HCT116 (cell line): ENCODE measurements around the gene MRPL11. TPM values are rescaled to one million over a fixed set of nuclear protein-coding genes. Genes with fewer than 3 reads are reported as not detected.

Experiments used
- ATAC-seq: fragments of 200-7000 bp; cut with Tn5 transposase; 2 replicates; pipeline ENCODE4 v1.9.1; 2020; ENCODE audit warnings: mild to moderate bottlenecking, moderate library complexity
- BruUV-seq: library from RNA; stranded (reverse); fragments of 400-500 nt; replicated peaks from 2 replicates; lab custom pipeline; 2021; lab: Mats Ljungman, UMichigan
- CTCF ChIA-PET: fragments of 300-600 bp; sonication (Branson Sonifier 250); formaldehyde crosslinking; loops from one replicate; lab custom pipeline; 2021; ENCODE audit warnings: antibody characterized with exemption; lab: Charles Lee
- POLR2A ChIA-PET: fragments of 300-600, 350-600 bp; sonication (Branson Sonifier 250); formaldehyde crosslinking; loops from one replicate; lab custom pipeline; 2021; ENCODE audit warnings: antibody characterized with exemption; lab: Charles Lee
- RAD21 ChIA-PET, 2 experiments: fragments of 300-600 bp; sonication (Branson Sonifier 250); formaldehyde crosslinking; loops; one replicate each; lab custom pipeline; 2023; ENCODE audit warnings: low total read pairs in 2 of 2; ENCODE audit not compliant: uncharacterized antibody in 2 of 2, unreplicated experiment in 2 of 2, low non-redundant PET in 1 of 2; lab: Charles Lee
- DNase-seq: peaks from one replicate; pipeline ENCODE4 v3.0.0-alpha.2; 2010; ENCODE audit warnings: low read depth, low spot score
- H2AFZ ChIP-seq: fragments of 200-600 bp; shearing (Covaris generic), sonication (generic); 2 replicates; pipeline ENCODE4 v1.6.1; 2017; ENCODE audit warnings: low read depth, mixed run types, mixed read lengths, antibody characterized with exemption, low read length; ENCODE audit not compliant: poor library complexity, severe bottlenecking
- H3K27ac ChIP-seq: 2 replicates; pipeline ENCODE4 v1.5.1; 2012; ENCODE audit warnings: low read depth, low read length
- H3K27me3 ChIP-seq: fragments of 200-600 bp; sonication (generic); 2 replicates; pipeline ENCODE4 v1.6.1; 2016; ENCODE audit warnings: mixed run types, low read length, mixed read lengths; ENCODE audit not compliant: insufficient read depth
- H3K36me3 ChIP-seq, 2 experiments: fragments of 200-500 bp in 1 of 2; fragments of 200-600 bp in 1 of 2; sonication (Bioruptor generic) in 1 of 2; sonication (generic) in 1 of 2; 2 replicates each; pipeline versions ENCODE4 v1.5.1 to v1.6.1; 2014 to 2016; ENCODE audit warnings: low read length in 2 of 2, inconsistent platforms in 1 of 2, mixed read lengths in 1 of 2, mixed run types in 1 of 2; ENCODE audit not compliant: insufficient read depth in 2 of 2, control insufficient read depth in 1 of 2
- H3K4me1 ChIP-seq, 2 experiments: fragments of 200-600 bp in 1 of 2; sonication (generic) in 1 of 2; 2 replicates each; pipeline versions ENCODE4 v1.5.1 to v1.6.1; 2012 to 2017; ENCODE audit warnings: low read length in 2 of 2, inconsistent platforms in 1 of 2, mild to moderate bottlenecking in 1 of 2, mixed read lengths in 1 of 2, mixed run types in 1 of 2, moderate library complexity in 1 of 2; ENCODE audit not compliant: insufficient read depth in 2 of 2, control insufficient read depth in 1 of 2
- H3K4me2 ChIP-seq: fragments of 200-600 bp; sonication (generic); 2 replicates; pipeline ENCODE4 v1.6.1; 2017; ENCODE audit warnings: mixed run types, low read length, mixed read lengths
- H3K4me3 ChIP-seq, 2 experiments: fragments of 200-600 bp in 1 of 2; sonication (generic) in 1 of 2; replicated peaks in 1 of 2; 2 replicates each; pipeline ENCODE4 v1.5.1; 2011 to 2016; ENCODE audit warnings: low read length in 2 of 2, control low read depth in 1 of 2, low read depth in 1 of 2, mild to moderate bottlenecking in 1 of 2, mixed read lengths in 1 of 2, mixed run types in 1 of 2
- H3K79me2 ChIP-seq: fragments of 200-600 bp; sonication (generic); 2 replicates; pipeline ENCODE4 v1.6.1; 2017; ENCODE audit warnings: mild to moderate bottlenecking, mixed run types, low read length, moderate library complexity, mixed read lengths; ENCODE audit not compliant: insufficient read depth
- H3K9ac ChIP-seq: fragments of 200-600 bp; sonication (generic); 2 replicates; pipeline ENCODE4 v1.6.1; 2016; ENCODE audit warnings: low read length, mixed read lengths
- H3K9me2 ChIP-seq: fragments of 200-600 bp; sonication (generic), shearing (Covaris generic); 2 replicates; pipeline ENCODE4 v1.6.1; 2017; ENCODE audit warnings: mixed run types, mild to moderate bottlenecking, moderate library complexity; ENCODE audit not compliant: insufficient read depth
- H3K9me3 ChIP-seq, 2 experiments: fragments of 200-500 bp in 1 of 2; fragments of 200-600 bp in 1 of 2; sonication (Bioruptor generic) in 1 of 2; sonication (generic) in 1 of 2; 2 replicates each; pipeline ENCODE4 v1.6.1; 2014 to 2017; ENCODE audit warnings: low read length in 2 of 2, mixed read lengths in 2 of 2, inconsistent platforms in 1 of 2, low read depth in 1 of 2, mild to moderate bottlenecking in 1 of 2, mixed run types in 1 of 2, moderate library complexity in 1 of 2; ENCODE audit not compliant: control insufficient read depth in 1 of 2, insufficient read depth in 1 of 2
- H4K20me1 ChIP-seq: fragments of 200-600 bp; sonication (generic), shearing (Covaris generic); 2 replicates; pipeline ENCODE4 v1.6.1; 2017; ENCODE audit warnings: mixed run types, mild to moderate bottlenecking, moderate library complexity; ENCODE audit not compliant: insufficient read depth
- ATF3 ChIP-seq: IDR thresholded peaks from 2 replicates; pipeline ENCODE4 v1.6.1; 2012
- EGR1 ChIP-seq: IDR thresholded peaks from 2 replicates; pipeline ENCODE4 v1.6.1; 2012; ENCODE audit warnings: low read depth
- ELF1 ChIP-seq: IDR thresholded peaks from 2 replicates; pipeline ENCODE4 v1.6.1; 2012; ENCODE audit warnings: low read depth, borderline replicate concordance
- EZH2phosphoT487 ChIP-seq: fragments of 200-600 bp; IDR thresholded peaks from 2 replicates; pipeline ENCODE4 v1.6.1; 2018; ENCODE audit warnings: antibody characterized with exemption, borderline replicate concordance
- FOSL1 ChIP-seq: IDR thresholded peaks from 2 replicates; pipeline ENCODE4 v1.6.1; 2012; ENCODE audit warnings: low read depth
- JUND ChIP-seq: IDR thresholded peaks from 2 replicates; pipeline ENCODE4 v1.6.1; 2012
- POLR2AphosphoS5 ChIP-seq: IDR thresholded peaks from 2 replicates; pipeline ENCODE4 v1.6.1; 2011; ENCODE audit warnings: mild to moderate bottlenecking, low read depth, low read length, moderate library complexity
- SIN3A ChIP-seq: IDR thresholded peaks from 2 replicates; pipeline ENCODE4 v1.6.1; 2012; ENCODE audit warnings: low read depth
- SP1 ChIP-seq: IDR thresholded peaks from 2 replicates; pipeline ENCODE4 v1.6.1; 2012; ENCODE audit warnings: low read depth
- ZNF274 ChIP-seq: fragments of 200-500 bp; sonication (Bioruptor generic); IDR thresholded peaks from 2 replicates; pipeline ENCODE4 v1.6.1; 2014; ENCODE audit warnings: mild to moderate bottlenecking, low read depth, low read length, inconsistent platforms
- intact Hi-C: fragments of 100-400 bp; cut with micrococcal nuclease; formaldehyde crosslinking; loops from 2 replicates; pipeline ENCODE4 v1.10.0; 2022
- total RNA-seq: library from RNA; stranded (reverse); gene quantifications from one replicate; pipeline ENCODE4 v1.2.1, GENCODE V29; 2021; ENCODE audit not compliant: unreplicated experiment
- TF ChIP-seq, protein P1 (sequence below): IDR thresholded peaks from 2 replicates; pipeline ENCODE4 v1.6.1; 2011; ENCODE audit warnings: mild to moderate bottlenecking, low read length, moderate library complexity; ENCODE audit not compliant: insufficient replicate concordance; ENCODE audit errors: extremely low read depth
- TF ChIP-seq, protein P2 (sequence below): IDR thresholded peaks from 2 replicates; pipeline ENCODE4 v1.6.1; 2012; ENCODE audit warnings: low read depth

The MRPL11 gene
- total RNA-seq, 1 experiment from 2014 or later = 126 TPM

DNA sequence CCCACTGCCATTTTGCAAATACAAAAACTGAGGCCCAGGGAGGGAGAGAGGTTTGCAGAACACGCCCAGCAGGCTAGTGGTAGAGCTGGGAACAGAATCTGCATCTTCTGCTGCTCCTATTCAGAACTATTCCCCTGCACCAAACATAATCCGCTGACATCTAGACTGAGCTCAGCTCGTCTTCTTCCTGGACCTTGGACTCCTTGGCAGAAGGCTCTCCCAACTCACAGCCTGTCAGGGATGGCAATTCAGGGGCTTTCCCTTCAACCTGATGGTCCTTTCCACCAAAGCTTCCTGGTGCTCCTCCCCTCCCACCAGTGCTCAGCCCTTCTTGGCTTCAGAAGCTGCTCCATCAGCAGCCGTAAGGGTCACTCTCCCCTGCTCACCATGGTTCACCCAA is 27.3 kb downstream of the MRPL11 start:
- no TSS peak for BruUV-seq
- intact Hi-C loops = no loop called here
- H3K4me1 ChIP-seq = peaks cover 0 to 3% of the 10 kb centered on the region in 2 experiments; a peak in 1 of 4 replicates
- CTCF ChIA-PET = interaction anchor here (1.8 kb wide), 1 partner anchor 267 kb away, joined by 9 read pairs; the partner anchor contains the start of gene RBM4B
- H3K9ac ChIP-seq = no peak overlapping the region
- H3K27ac ChIP-seq = no peak overlapping the region
- H4K20me1 ChIP-seq = no peaks in the 10 kb centered on the region
- H3K27me3 ChIP-seq = peaks cover 35% of the 10 kb centered on the region
- H3K9me2 ChIP-seq = no peaks in the 10 kb centered on the region
- H3K36me3 ChIP-seq = no peaks in the 10 kb centered on the region
- RAD21 ChIA-PET = no interaction called here
- TF ChIP-seq SIN3A (no peak), SP1 (no peak), POLR2AphosphoS5 (no peak), JUND (no peak), EZH2phosphoT487 (no peak), ATF3 (no peak)
- TF ChIP-seq, protein P1, sequence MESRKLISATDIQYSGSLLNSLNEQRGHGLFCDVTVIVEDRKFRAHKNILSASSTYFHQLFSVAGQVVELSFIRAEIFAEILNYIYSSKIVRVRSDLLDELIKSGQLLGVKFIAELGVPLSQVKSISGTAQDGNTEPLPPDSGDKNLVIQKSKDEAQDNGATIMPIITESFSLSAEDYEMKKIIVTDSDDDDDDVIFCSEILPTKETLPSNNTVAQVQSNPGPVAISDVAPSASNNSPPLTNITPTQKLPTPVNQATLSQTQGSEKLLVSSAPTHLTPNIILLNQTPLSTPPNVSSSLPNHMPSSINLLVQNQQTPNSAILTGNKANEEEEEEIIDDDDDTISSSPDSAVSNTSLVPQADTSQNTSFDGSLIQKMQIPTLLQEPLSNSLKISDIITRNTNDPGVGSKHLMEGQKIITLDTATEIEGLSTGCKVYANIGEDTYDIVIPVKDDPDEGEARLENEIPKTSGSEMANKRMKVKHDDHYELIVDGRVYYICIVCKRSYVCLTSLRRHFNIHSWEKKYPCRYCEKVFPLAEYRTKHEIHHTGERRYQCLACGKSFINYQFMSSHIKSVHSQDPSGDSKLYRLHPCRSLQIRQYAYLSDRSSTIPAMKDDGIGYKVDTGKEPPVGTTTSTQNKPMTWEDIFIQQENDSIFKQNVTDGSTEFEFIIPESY = no peak
- no peaks in the 10 kb centered on the region for H3K9me3 ChIP-seq
- ATAC-seq = no peak
- POLR2A ChIA-PET = no interaction called here
- no peak overlapping the region for H2AFZ ChIP-seq
- no peaks in the 10 kb centered on the region for H3K79me2 ChIP-seq
- H3K4me3 ChIP-seq = no peak overlapping the region
- H3K4me2 ChIP-seq = no peak overlapping the region
- no peak for DNase-seq

GRCh38 chr11:66410191-66410590 is 28.5 kb downstream of the MRPL11 start:
- DNase-seq = no peak
- POLR2A ChIA-PET = no interaction called here
- no peaks in the 10 kb centered on the region for H3K79me2 ChIP-seq
- no peaks in the 10 kb centered on the region for H3K9me2 ChIP-seq
- H3K36me3 ChIP-seq = no peaks in the 10 kb centered on the region
- no peak overlapping the region for H3K27ac ChIP-seq
- H2AFZ ChIP-seq = no peak overlapping the region
- CTCF ChIA-PET = interaction anchor here (0.6 to 2.1 kb wide), 5 partner anchors 19 to 268 kb away, joined by 4 to 7 read pairs (median 4); partner anchors contain the start of gene RBM4B
- no peak overlapping the region for H3K4me2 ChIP-seq
- intact Hi-C loops = no loop called here
- no peak for ATAC-seq
- H3K9ac ChIP-seq = no peak overlapping the region
- no peak overlapping the region for H3K4me3 ChIP-seq
- RAD21 ChIA-PET = no interaction called here
- no peaks in the 10 kb centered on the region for H3K9me3 ChIP-seq
- no TSS peak for BruUV-seq
- peaks cover 0 to 3% of the 10 kb centered on the region in 2 experiments; a peak in 1 of 4 replicates for H3K4me1 ChIP-seq
- H3K27me3 ChIP-seq = peaks cover 26% of the 10 kb centered on the region; the same call in 1 of the 2 replicates
- H4K20me1 ChIP-seq = no peaks in the 10 kb centered on the region
- TF ChIP-seq FOSL1 = no peak
- TF ChIP-seq ZNF274 = no peak
- no peak for TF ChIP-seq SP1
- TF ChIP-seq EGR1 = no peak
- TF ChIP-seq, protein P2, sequence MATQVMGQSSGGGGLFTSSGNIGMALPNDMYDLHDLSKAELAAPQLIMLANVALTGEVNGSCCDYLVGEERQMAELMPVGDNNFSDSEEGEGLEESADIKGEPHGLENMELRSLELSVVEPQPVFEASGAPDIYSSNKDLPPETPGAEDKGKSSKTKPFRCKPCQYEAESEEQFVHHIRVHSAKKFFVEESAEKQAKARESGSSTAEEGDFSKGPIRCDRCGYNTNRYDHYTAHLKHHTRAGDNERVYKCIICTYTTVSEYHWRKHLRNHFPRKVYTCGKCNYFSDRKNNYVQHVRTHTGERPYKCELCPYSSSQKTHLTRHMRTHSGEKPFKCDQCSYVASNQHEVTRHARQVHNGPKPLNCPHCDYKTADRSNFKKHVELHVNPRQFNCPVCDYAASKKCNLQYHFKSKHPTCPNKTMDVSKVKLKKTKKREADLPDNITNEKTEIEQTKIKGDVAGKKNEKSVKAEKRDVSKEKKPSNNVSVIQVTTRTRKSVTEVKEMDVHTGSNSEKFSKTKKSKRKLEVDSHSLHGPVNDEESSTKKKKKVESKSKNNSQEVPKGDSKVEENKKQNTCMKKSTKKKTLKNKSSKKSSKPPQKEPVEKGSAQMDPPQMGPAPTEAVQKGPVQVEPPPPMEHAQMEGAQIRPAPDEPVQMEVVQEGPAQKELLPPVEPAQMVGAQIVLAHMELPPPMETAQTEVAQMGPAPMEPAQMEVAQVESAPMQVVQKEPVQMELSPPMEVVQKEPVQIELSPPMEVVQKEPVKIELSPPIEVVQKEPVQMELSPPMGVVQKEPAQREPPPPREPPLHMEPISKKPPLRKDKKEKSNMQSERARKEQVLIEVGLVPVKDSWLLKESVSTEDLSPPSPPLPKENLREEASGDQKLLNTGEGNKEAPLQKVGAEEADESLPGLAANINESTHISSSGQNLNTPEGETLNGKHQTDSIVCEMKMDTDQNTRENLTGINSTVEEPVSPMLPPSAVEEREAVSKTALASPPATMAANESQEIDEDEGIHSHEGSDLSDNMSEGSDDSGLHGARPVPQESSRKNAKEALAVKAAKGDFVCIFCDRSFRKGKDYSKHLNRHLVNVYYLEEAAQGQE = no peak
- TF ChIP-seq, protein P1 = no peak
- no peak for TF ChIP-seq ELF1
- no peak for TF ChIP-seq JUND
